ENCODE data around the gene POLN. TPM values are rescaled to one million over a fixed set of nuclear protein-coding genes. Genes with fewer than 3 reads are reported as not detected.

The POLN gene
- polyA plus RNA-seq, 1 experiment: 1.5 TPM

DNA sequence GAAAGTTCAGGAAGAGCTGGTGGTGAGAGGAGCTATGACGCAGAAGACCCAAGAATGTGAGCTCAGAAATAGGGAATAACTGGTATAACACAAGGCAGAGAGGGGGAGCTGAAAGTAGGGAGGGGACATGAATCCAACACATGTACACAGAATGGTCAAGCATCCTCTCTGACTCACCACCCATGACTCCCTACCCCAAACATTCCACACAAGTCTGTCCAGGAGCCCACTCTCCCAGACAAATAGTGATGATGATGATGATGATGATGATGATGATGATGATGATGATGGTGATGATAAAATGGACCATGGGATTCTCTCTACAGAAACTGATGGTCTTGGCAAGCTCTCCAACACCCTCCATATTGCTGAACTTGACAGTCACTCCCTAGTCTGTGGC is 136.4 kb downstream of the POLN start:
- POLR2A ChIA-PET: no interaction called here
- TF ChIP-seq, protein P1, sequence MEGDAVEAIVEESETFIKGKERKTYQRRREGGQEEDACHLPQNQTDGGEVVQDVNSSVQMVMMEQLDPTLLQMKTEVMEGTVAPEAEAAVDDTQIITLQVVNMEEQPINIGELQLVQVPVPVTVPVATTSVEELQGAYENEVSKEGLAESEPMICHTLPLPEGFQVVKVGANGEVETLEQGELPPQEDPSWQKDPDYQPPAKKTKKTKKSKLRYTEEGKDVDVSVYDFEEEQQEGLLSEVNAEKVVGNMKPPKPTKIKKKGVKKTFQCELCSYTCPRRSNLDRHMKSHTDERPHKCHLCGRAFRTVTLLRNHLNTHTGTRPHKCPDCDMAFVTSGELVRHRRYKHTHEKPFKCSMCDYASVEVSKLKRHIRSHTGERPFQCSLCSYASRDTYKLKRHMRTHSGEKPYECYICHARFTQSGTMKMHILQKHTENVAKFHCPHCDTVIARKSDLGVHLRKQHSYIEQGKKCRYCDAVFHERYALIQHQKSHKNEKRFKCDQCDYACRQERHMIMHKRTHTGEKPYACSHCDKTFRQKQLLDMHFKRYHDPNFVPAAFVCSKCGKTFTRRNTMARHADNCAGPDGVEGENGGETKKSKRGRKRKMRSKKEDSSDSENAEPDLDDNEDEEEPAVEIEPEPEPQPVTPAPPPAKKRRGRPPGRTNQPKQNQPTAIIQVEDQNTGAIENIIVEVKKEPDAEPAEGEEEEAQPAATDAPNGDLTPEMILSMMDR (IDR thresholded peaks at IDR 0.05; ENCODE audit: insufficient read depth, low read depth, low read length): no peak
- CTCF ChIA-PET: no interaction called here
- H3K36me3 ChIP-seq (ENCODE audit: control insufficient read depth, insufficient read depth, low read length): no peaks in the 10 kb centered on the region
- H3K27me3 ChIP-seq (ENCODE audit: control insufficient read depth, insufficient read depth, low read length): no peaks in the 10 kb centered on the region; the same call in 1 of the 2 replicates
- peak; percentile 3 for DNase-seq (ENCODE audit: low read depth)
- no peak overlapping the region for H3K4me3 ChIP-seq (ENCODE audit: low read depth, low read length)

DNA sequence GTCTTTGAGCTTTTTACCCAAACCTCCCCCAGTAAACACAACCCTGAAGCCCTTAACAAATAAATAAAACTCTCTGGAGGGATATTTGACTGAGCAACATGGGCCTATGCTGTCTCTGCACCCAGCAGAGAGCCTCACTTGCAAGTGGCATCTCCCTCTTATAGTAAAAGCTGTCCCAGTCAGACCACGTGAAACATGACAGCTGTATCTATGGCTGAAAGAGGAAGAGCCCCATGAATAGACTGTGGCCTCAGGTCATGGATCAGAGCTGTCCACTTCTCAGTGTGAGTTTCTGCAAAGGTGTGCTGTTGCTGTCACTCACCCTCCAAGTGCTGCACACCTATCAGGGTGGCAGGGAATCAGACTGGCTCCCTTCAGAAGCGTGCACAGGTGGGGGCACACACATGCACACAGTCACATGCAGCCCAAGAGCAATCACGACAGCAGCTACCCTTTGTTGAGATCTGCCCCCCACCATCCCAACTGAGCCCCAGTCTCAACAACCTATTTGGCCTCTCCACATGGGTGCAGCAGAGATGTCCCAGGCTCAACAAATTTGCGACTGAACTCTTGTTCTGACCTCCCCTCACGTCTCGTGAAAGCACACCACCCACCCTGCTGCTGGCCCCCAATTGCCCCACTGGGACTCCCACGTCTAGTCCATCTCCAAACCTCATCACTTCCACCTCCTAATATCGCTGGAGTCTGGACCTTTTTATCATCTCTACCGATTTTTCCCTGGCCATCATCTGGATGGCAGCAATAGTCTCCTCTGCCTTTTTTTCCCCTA is 137.2 kb downstream of the POLN start:
- H3K4me3 ChIP-seq (ENCODE audit: low read depth, low read length): no peak overlapping the region
- H3K36me3 ChIP-seq (ENCODE audit: control insufficient read depth, insufficient read depth, low read length): no peaks in the 10 kb centered on the region
- no peak for DNase-seq (ENCODE audit: low read depth)
- ChIA-PET CTCF (no interaction called here), POLR2A (no interaction called here)
- TF ChIP-seq, protein P1 (IDR thresholded peaks at IDR 0.05; ENCODE audit: insufficient read depth, low read depth, low read length): no peak
- H3K27me3 ChIP-seq (ENCODE audit: control insufficient read depth, insufficient read depth, low read length): no peaks in the 10 kb centered on the region; the same call in 1 of the 2 replicates

DNA sequence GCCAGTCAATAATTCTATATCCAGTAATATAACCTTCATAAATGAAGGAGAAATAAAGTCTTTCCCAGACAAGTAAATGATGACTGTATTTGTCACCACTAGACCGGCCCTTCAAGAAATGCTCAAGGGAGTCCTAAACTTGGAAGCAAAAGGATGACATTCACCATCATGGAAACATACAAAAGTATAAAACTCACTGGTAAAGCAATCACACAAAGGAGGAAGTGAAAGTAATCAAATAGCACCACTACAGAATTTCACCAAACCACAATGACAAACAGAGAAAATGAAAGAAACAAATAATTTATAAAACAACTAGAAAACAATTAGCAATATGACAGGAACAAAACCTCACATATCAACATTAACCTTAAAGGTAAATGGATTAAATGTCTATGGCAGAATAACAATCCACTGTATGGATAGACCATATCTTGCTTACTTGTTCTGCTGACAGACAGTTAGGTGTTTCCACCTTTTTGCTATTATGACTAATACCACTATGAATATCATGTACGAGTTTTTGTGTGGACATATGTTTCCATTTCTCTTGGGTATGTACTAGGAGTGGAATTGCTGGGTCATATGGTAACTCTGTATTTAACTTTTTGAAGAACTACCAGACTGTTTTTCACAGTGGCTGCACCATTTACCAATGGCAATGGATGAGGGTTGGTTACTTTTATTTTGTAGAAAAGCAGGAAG is 137.9 kb downstream of the POLN start:
- no peaks in the 10 kb centered on the region for H3K36me3 ChIP-seq (ENCODE audit: control insufficient read depth, insufficient read depth, low read length)
- TF ChIP-seq, protein P1 (IDR thresholded peaks at IDR 0.05; ENCODE audit: insufficient read depth, low read depth, low read length): no peak
- ChIA-PET POLR2A (no interaction called here), CTCF (no interaction called here)
- no peaks in the 10 kb centered on the region; the same call in 1 of the 2 replicates for H3K27me3 ChIP-seq (ENCODE audit: control insufficient read depth, insufficient read depth, low read length)
- DNase-seq (ENCODE audit: low read depth): no peak
- H3K4me3 ChIP-seq (ENCODE audit: low read depth, low read length): no peak overlapping the region

DNA sequence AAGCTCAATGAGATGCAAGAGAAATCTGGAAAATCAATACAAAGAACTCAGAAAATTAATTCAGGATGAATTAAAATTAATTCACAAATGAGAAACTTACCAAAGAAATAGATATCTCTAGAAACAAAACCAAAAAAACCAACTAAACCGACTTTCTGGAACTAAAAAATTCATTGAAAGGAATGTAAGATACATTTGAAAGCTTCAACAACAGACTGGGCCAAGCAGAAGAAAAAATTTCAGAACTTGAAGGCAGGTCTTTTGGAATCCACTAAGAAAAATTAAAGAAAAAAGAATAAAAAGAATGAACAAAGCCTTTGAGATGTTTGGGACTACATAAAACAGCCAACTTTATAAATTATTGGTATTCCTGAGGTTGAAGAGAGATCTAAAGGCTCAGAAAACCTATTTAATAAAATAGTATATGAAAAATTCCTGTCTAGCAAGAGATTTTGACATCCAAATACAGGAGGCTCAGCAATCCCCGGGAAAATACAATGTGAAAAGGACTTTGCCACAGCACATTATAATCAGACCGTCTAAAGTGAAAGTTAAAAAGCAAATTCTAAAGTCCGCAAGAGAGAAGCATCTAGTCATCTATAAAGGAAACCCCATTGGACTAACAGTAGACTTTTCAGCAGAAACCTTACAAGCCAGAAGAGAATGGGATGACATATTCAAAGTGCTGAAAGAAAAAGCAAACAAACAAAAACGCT is 138.6 kb downstream of the POLN start:
- H3K27me3 ChIP-seq (ENCODE audit: control insufficient read depth, insufficient read depth, low read length): no peaks in the 10 kb centered on the region; the same call in 1 of the 2 replicates
- DNase-seq (ENCODE audit: low read depth): no peak
- ChIA-PET POLR2A (no interaction called here), CTCF (no interaction called here)
- TF ChIP-seq, protein P1 (IDR thresholded peaks at IDR 0.05; ENCODE audit: insufficient read depth, low read depth, low read length): no peak
- H3K36me3 ChIP-seq (ENCODE audit: control insufficient read depth, insufficient read depth, low read length): no peaks in the 10 kb centered on the region
- no peak overlapping the region for H3K4me3 ChIP-seq (ENCODE audit: low read depth, low read length)

Data from BJ (cell line).